ENCODE results near the gene RAB6A. TPM values are rescaled to one million over a fixed set of nuclear protein-coding genes. Genes with fewer than 3 reads are reported as not detected.

RAB6A gene
- total and polyA plus RNA-seq, 2 of the 8 experiments (the other 6 are each of a cell fraction or from before 2014, with no cell fraction given): 24.4 to 88.6 TPM

- no peak overlapping the region for H2AK5ac ChIP-seq (ENCODE audit: low read depth, low read length)
- H4K8ac ChIP-seq (ENCODE audit: extremely low read depth, insufficient read depth, low read length): no peak overlapping the region
- no peak overlapping the region for H2BK120ac ChIP-seq (replicated peaks; ENCODE audit: low read depth, low read length)
- H2BK15ac ChIP-seq (ENCODE audit: low read length): no peak overlapping the region
- no peak overlapping the region for H3K14ac ChIP-seq (ENCODE audit: insufficient read length)
- no peak overlapping the region for H3K27ac ChIP-seq (ENCODE audit: low read depth, low read length)
- 91% methylated on average over 5 of the region's 5 CpGs; no CpG with 5 or more reads in 1 of the 2 experiments for WGBS, 2 experiments (ENCODE audit: extremely low coverage in 1 of 2, insufficient coverage in 1 of 2, insufficient read length in 1 of 2, insufficient replicate concordance in 2 of 2, low coverage in 1 of 2, low lambda C conversion rate in 2 of 2, missing lambda C conversion rate in 1 of 2)
- peaks cover 0 to 6% (median 0%) of the 10 kb centered on the region in 4 experiments; a peak in 1 of 7 replicates for H3K27me3 ChIP-seq (replicated peaks in 1 of 4; ENCODE audit: control insufficient read depth in 3 of 4, extremely low read depth in 1 of 4, insufficient read depth in 3 of 4, low read length in 3 of 4)
- no peaks in the 10 kb centered on the region for H3K36me3 ChIP-seq (ENCODE audit: control insufficient read depth in 2 of 4, insufficient read depth in 4 of 4, low read length in 3 of 4)
- H3K56ac ChIP-seq (replicated peaks; ENCODE audit: insufficient read length, low read depth, low read length): no peak overlapping the region
- no peak overlapping the region for H3K4ac ChIP-seq (replicated peaks; ENCODE audit: insufficient read length, low read depth, low read length)
- no peak overlapping the region for H3K4me2 ChIP-seq (ENCODE audit: insufficient read depth in 1 of 2, low read depth in 2 of 2, low read length in 2 of 2)
- H3K23ac ChIP-seq (ENCODE audit: insufficient read length): no peak overlapping the region
- no peak for DNase-seq (ENCODE audit: low read depth in 1 of 2, low spot score in 2 of 2)
- H3K23me2 ChIP-seq (ENCODE audit: low read depth, low read length): no peaks in the 10 kb centered on the region
- no peak overlapping the region for H2BK5ac ChIP-seq (ENCODE audit: low read depth, low read length)
- H3K4me3 ChIP-seq (ENCODE audit: extremely low read depth in 1 of 4, insufficient read depth in 2 of 4, low read depth in 3 of 4, low read length in 4 of 4): no peak overlapping the region
- H3K18ac ChIP-seq (ENCODE audit: extremely low read depth, low read length): no peak overlapping the region
- FAIRE-seq: no peak
- H3K79me2 ChIP-seq (ENCODE audit: control insufficient read depth in 1 of 2, insufficient read depth in 2 of 2, low read length in 2 of 2): no peaks in the 10 kb centered on the region
- no peaks in the 10 kb centered on the region for H3K79me1 ChIP-seq (ENCODE audit: low read depth, low read length)
- H3K9me3 ChIP-seq (ENCODE audit: insufficient read depth in 2 of 2, low read depth in 1 of 2, low read length in 1 of 2): no peaks in the 10 kb centered on the region; a peak in 1 of 4 replicates
- H2BK20ac ChIP-seq (ENCODE audit: low read length): no peak overlapping the region; the same call in 1 of the 2 replicates
- H4K91ac ChIP-seq (replicated peaks; ENCODE audit: insufficient read length, low read length): no peak overlapping the region
- no peak overlapping the region for H2BK12ac ChIP-seq (ENCODE audit: low read depth, low read length)
- peaks cover 0 to 4% (median 2%) of the 10 kb centered on the region in 4 experiments; a peak in 3 of 7 replicates for H3K4me1 ChIP-seq (replicated peaks in 1 of 4; ENCODE audit: control insufficient read depth in 3 of 4, insufficient read depth in 4 of 4, low read length in 3 of 4)
- no peak overlapping the region for H3K9ac ChIP-seq (replicated peaks in 1 of 4; ENCODE audit: extremely low read depth in 1 of 4, low read depth in 3 of 4, low read length in 3 of 4)
- H4K20me1 ChIP-seq (replicated peaks in 1 of 2; ENCODE audit: control insufficient read depth in 1 of 2, insufficient read depth in 2 of 2, low read length in 2 of 2): no peaks in the 10 kb centered on the region
- ChIA-PET CTCF (ENCODE audit: partially characterized antibody) (interaction anchor here (26.0 to 30.1 kb wide), 2 partner anchors 0 to 13 kb away, joined by 653 read pairs; partner anchors contain the start of gene PLEKHB1), POLR2A (ENCODE audit: partially characterized antibody) (interaction anchor here (1.0 to 1.2 kb wide), 2 partner anchors 10 to 208 kb away, joined by 4 read pairs; no protein-coding TSS in a partner anchor)
- no peak overlapping the region for H2AFZ ChIP-seq (ENCODE audit: low read length)
- no peak overlapping the region for H4K5ac ChIP-seq (ENCODE audit: insufficient read length, low read depth, low read length)
- TF ChIP-seq GABPA (IDR thresholded peaks at IDR 0.05; ENCODE audit: borderline replicate concordance, insufficient read depth, low read length): no peak
- no peak for TF ChIP-seq KDM1A (IDR thresholded peaks at IDR 0.05; ENCODE audit: borderline replicate concordance, low read length)
- TF ChIP-seq CTBP2 (IDR thresholded peaks at IDR 0.05; ENCODE audit: borderline replicate concordance, insufficient read depth, insufficient read length, low read length): no peak
- TF ChIP-seq CBX5 (IDR thresholded peaks at IDR 0.05; ENCODE audit: low read depth, low read length): no peak
- TF ChIP-seq NRF1 (IDR thresholded peaks at IDR 0.05; ENCODE audit: low read depth, low read length): no peak
- no peak for TF ChIP-seq BRCA1 (IDR thresholded peaks at IDR 0.05; ENCODE audit: low read depth, low read length)
- TF ChIP-seq JUND (IDR thresholded peaks at IDR 0.05; ENCODE audit: low read length): no peak
- TF ChIP-seq CHD1 (IDR thresholded peaks at IDR 0.05; ENCODE audit: low read depth, low read length): no peak
- TF ChIP-seq GTF2F1 (IDR thresholded peaks at IDR 0.05; ENCODE audit: borderline replicate concordance, low read depth, low read length): no peak
- TF ChIP-seq SIN3A (conservative IDR thresholded peaks at IDR 0.05 in 1 of 2, IDR thresholded peaks at IDR 0.05 in 1 of 2; ENCODE audit: low read depth in 1 of 2, low read length in 2 of 2): no peak
- no peak for TF ChIP-seq TCF12 (IDR thresholded peaks at IDR 0.05; ENCODE audit: low read depth, low read length)
Measured at GRCh38 chr11:73636249-73636648, 124.6 kb downstream of the RAB6A start.

Data from H1 (cell line).